Right renal cortex interstitium (tissue), 3 donors: ENCODE results near the gene DNM3. TPM values are rescaled to one million over a fixed set of nuclear protein-coding genes. Genes with fewer than 3 reads are reported as not detected.
"Not testable (repeated sequence)": the region's sequence is repeated elsewhere in the genome, so short reads cannot be mapped to it uniquely, and the experiment has no call there.

Experiments used
- DNase-seq, 3 donors: peaks; one replicate each; pipeline ENCODE4 v3.0.0-alpha.2; 2013; ENCODE audit warnings: low read depth in 3 of 3, low spot score in 2 of 3
- polyA plus RNA-seq, 3 donors: library from polyadenylated mRNA; unstranded; fragments of 120-200 nt; gene quantifications; one replicate each; pipeline ENCODE4 v1.2.1, GENCODE V29; 2013; ENCODE audit not compliant: insufficient read length in 3 of 3

Gene DNM3
- polyA plus RNA-seq, 3 donors: 4.5 to 5.4 (median 5.4) TPM

DNA sequence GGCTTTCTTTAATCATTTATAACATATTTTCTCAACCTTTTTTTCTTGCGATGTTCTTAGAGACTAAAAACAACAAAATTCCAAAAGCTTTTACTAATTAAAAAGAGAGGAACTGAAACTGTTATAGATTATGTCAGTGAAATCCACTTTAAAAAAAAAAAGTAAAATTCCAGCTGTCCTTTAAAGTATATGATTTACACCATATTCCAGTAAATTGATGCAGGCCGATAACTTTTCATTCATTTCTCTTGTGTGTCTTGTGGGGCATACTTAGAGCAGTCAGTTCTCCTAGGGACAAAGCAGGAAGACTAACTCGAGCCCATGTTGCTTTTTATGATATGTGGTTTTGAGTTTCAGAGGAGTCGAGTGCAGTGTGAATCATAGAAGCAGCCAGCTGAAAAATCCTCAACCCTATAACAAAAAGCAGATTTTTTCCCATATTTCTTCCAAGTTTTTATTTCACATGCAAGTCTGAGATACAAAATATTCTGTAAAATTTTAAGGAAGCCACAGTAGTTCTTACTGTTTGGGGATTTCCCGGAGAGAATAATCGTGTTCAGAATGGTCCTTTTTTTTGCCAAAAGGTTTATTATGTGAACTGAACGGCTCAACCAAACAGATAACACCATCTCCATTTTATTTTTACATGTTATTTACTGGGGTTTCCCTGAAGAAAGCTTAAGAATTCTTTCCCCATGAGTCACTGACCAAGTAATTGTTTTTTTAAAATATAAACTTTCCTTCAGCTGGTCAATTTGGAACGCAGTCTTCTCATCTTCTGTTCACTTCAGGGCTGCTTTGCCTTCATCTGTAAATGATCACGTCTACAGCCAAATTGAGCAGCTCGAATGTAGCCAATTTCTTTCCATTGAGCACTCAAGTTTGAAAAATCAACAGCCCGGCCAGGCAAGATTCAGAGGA lies 502.2 kb downstream of the DNM3 start:
- no peak for DNase-seq

DNA sequence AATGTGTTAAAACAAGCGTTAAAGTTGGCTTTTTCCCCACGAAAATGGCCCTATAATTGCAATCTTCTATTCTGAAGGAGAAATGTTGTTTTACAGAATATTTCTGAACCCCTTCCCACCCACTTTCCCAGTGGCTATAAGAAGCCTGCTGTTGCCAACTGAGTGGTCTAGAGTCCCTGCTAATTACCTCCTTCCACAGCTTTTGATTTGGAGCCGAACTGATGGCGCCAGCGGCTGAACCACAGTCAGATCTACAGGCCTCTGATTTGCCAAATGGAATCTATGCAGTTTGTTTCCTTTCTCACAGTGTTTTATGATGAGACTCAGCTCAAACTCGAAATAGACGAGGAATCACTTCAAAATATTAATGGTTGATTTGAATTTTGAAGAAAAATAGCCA lies 503.1 kb downstream of the DNM3 start:
- no peak for DNase-seq

DNA sequence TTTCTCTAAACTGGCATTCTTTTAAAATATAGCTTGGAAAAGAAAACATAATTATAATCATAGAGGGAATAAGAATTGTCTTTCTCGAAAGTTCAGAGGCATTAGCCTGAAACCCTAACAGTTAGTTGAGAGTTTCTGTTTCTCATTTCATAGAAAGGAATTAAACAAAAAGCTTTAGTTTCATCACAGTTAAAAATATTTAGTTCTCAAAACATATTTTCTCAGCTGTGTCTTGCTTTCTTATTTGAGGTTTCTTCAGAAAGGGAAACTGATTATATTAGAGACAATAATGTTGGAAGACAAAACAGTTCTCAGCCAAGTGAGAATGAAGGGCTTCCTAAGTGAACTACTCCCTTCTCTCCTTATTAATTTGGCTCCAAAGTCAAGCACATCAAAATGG lies 503.8 kb downstream of the DNM3 start:
- DNase-seq: no peak

DNA sequence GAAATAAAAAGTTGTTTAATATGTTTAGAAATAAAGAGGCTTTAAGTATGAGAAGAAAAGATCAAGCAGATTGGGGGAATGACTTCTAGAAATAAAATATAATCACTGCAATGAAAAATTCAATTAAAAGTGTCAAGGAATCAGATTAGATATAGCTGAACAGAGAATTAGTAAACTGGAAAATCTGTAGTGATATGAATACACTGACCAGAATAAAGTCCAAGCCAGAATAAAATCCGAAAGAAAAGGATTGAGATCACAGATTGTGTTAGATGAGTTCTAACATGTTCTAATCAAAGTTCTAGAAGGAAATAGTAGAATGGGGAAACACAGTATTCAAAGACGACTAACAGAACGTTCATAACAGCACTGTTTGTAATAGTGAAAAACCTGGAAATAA lies 506.1 kb downstream of the DNM3 start:
- no peak for DNase-seq

DNA sequence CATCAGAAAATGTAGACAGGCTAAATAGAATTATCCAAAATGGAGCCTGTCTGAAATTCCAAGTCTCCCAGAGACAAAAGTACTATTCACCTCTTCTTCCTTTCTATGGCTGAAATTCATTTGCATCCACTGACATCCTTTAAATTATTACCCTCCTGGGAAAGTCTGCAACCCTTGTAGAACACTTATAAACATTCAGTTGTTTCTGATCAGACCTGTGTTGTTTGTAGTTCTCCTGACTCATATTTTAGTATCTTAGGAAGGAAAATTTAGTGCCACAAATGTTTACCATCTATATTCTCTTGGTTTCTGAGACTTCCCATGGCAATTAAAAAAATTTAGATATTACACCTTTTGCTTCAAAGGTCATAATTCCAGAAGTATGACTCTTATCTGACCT lies 509.6 kb downstream of the DNM3 start:
- DNase-seq: no peak

DNA sequence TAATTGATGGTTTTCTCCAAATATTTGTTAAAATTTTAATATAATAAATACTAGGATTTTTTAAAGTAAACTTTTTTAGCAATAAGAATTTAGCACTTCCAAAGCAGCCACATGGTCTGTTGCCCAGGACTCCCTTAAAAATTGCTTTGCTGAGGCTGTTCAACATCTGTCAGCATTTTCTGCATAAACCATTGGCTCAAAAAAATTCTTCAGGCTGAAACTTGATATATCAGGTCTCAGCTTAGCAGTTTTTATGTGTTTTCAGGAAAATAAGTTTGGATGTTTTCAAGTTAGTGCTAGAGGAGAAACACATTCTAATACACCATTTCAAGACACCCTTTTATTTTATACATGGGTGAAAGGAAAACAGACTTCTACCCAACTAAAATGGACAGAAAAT lies 510.0 kb downstream of the DNM3 start:
- DNase-seq: peak in 2 of 3 donors; percentile 47 to 61

DNA sequence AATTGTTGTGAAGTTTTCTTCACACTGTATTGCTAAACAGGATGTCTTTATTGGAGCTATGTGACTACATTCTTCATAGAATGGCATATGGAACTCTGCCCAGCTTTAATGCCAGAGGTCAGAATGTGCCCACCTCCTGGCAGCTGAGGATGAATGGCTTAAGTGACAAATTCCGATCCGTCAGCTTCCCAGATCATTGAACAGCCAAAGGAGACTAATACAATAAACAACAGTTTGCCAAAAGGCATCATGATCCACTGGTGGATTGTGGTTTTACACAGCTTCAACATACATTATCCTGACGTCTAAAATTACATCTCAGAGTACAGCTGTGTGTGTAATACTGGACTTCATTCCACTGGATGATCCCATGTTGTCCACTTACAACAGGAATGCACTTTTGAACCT lies 510.5 kb downstream of the DNM3 start:
- peak in 1 of 3 donors; percentile 43 for DNase-seq

DNA sequence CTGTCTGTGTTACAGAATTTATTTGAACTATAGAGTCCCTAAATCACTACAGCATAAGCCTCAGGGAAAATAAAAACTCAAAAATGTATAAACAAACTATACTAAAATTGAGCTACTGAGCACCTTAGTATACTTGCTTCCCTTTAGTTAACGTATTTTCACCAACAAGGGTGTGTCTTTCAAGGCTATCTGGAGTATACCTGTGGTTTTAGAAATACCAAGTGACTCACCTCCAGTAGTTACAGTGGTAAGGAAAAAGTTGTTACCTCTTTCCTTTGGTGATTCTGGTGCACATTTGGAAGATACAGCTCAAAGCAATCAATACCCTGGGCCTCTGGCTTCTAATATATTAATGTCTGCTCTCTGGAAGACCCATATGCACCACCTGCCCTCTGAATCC lies 511.1 kb downstream of the DNM3 start:
- no peak for DNase-seq

DNA sequence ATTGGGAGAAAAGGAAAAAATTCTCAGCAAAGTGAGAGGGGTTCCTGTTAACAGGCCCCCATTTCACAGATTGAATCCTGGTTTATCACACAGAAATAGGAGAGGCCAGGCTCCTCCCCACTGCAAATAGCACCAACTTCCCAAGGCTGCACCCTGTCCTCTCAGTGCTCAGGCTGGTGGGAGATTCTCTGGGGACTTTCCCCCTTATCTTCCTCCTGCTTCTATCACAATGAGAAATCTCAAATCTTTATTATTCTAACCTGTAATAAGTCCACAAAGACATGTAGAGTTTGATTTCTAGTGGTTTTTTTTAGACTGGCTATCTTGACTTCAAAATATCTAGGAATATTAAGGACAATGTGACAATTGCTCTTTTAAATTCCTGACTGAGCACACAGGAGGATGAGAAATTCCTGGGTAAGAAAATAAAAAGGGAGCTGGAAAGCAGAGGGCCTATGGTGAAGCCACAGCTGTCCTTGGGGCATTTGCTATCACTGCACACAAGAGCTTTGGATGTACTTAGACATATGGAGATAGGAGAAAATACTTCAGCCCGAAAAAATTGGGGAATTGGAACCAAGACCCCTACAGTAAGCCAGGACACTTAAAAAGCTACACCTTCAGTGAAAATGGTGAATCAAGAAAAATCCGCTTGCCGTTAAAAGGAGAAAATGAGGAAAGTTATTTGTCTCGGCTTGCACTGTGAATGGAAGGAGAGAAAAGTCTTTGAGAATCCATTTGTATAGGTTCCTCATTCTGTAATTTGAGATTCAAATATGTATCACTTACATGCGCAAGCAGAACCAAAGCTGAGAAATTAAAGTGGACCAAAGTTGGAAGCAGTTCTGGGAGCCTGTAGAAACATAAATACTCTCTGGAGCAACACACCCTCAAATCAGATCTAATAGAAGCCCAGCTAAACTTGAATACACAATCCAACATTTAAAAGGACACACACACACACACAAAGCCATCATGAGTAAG lies 513.3 kb downstream of the DNM3 start:
- no peak for DNase-seq

DNA sequence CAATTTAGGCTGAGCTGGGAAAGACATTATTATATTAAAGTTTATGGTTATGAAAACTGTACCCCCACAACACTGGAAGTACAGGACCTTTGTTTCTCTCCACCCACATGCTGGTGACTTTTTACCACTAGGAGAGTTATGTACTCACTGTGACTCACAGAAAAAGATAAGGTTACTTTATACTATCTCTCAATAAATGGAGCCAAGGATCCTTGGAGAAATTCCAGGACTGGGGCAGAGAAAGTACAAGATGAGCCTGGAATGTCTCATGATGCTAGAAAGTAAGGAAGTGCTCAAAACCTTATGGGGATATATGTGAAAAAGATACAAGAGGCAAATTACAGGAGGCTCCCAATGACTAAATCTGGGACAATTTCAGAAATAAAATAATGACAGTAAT lies 515.3 kb downstream of the DNM3 start:
- no peak for DNase-seq

DNA sequence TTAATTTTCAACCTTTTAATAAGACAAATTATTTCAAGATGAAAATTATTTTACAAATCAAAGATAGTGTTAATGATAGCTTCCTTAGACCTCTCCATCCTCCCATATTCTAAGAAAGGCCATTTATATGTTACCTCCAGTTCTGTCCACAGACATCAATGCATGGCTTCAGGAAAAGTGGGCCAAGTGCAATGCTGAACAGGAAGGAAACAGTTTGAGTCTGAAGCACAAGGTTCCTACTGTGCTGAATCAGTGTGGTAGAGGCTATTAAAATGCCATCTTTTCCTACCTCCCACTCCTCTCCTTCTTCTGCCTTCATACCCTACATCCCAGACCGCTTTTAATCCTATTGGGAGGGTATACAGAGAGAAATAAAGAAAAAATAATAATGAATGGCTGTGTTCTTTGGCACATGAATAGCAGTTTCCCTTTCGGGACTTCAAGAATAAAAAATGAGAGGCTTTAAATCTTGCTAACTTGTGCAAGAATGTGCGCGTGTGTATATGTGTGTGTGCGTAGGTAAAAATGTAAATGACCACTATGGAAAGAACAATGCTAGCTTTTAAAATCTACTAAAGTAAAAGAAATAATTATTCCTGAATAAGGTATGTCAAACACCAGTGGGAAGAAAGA lies 516.6 kb downstream of the DNM3 start:
- no peak for DNase-seq

DNA sequence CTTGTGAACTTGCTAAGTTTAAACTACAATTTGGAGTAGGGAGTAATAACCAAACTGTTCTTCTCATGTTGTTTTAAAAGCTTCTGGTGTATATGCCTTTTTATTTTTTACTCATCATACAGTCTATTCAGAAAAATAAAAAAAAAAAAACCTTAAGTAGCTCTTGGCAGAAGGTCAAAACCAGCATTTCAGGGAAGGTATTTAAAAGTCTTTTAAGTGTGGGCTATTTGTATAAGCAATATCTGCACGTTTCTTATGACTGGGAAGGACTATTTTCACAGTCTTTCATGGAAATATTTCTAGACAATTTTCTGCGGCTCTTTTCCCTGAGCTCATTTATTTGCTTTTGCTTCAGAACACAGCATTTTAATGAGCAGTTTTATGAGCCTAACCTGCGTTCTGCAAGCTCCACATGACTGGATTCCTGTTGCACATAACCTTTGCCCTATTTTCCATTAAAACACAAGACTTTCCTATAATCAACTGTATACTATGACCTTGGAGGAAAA lies 518.2 kb downstream of the DNM3 start:
- DNase-seq: no peak

DNA sequence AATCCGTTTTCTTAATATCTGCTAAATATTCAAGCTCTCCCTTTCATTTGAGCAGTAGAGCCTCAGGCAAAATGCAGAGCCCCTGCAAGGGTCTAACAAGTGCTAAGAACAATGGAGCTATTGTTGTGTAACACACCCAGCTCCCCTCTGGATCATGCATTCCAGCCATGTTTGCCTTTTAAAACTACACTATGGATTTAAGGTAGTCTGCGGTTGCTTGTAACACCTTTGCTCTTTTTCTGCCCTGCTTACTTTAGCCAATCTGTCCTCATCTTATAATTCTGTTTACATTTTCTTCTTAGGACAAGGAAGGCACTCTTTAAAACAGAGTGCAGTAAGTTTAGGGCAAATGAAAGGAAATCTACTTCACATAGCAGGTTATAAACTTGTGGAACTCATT lies 519.2 kb downstream of the DNM3 start:
- DNase-seq: no peak

DNA sequence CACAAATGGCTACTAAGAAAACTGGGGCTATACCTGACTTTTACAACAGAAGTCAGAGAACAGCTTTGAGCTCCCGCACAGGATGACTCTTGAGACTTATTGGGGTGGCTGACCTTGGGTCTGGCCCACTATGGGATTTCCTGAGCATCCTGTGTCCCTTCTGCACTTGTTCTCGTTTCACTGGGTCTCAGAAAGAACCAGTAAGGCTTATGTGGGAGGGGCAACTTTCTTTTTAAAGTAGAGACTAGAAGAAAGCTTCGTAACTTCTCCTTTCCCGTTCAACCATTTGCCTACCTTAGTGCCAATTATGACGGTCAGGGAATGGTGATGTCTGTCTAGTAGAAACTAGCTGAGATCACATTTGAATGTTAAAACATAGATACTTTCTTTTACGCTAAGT lies 519.7 kb downstream of the DNM3 start:
- DNase-seq: no peak

DNA sequence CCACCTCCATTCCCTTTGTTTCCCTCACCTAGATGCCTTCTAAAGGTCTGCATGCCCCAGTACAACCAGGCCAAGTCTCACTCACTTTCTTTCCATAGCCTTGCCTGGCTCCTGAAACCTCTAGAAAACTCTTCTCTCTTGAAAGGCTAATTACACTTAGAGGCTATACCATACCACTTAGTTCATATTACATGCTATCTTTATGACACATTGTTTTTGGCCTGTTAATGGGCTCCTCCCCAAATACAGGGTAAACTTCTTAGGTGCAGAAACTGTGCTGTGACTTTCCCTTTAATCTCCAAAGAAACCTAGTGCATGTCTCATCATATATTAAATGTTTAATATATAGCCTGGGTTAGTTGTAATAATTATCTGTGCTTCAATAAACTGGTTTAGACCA lies 522.6 kb downstream of the DNM3 start:
- no peak for DNase-seq

DNA sequence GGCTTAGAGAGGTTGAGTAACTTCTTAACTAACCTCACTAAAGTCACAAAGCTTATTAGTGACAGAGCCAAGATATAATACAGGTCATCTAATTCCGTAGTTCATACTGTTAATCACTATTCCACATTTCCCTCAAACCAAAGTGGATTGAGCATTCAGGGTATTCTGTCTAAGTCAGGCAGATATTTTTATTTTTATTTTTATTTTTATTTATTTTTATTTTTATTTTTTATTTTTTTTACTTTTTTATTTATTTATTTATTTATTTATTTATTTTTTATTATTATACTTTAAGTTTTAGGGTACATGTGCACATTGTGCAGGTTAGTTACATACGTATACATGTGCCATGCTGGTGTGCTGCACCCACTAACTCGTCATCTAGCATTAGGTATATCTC lies 530.3 kb downstream of the DNM3 start:
- not testable (repeated sequence) for DNase-seq

DNA sequence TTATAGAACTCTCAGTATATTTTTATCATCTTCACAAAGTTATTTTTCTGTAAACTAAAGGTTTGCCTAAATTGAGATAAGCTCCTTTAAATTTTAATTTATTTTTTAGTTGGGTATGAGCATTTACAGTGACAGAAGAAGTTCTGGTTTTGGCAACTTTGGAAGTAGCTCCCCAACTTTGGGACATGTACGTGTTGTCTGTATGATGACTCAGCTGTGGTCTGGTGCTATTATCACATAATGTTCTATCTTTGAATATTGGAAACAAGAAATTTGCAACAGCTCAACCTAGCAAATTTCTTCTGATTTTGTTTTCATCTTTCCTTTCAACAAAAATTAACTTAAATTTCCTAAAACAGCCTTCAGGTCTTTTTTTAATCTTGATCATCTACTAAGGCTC lies 532.6 kb downstream of the DNM3 start:
- no peak for DNase-seq

DNA sequence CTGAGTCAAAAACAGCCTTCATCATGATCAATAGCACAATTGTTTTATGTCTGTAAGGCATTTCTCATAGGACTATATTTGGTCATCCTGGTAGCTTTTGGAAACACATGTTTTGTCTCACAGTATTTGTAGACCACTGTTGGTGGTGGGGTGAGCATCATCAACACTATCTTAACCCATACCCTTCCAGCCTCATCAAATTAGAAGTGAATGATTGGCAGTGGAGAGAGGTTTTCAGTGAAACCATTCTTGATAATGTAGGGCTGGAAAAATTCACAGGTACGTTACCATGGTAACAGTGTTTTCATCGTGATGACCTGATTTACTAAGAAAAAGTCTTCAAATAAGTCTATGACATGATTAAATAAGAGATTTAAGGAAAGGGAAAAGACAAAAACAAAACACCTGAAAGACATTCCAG lies 533.9 kb downstream of the DNM3 start:
- DNase-seq: no peak

DNA sequence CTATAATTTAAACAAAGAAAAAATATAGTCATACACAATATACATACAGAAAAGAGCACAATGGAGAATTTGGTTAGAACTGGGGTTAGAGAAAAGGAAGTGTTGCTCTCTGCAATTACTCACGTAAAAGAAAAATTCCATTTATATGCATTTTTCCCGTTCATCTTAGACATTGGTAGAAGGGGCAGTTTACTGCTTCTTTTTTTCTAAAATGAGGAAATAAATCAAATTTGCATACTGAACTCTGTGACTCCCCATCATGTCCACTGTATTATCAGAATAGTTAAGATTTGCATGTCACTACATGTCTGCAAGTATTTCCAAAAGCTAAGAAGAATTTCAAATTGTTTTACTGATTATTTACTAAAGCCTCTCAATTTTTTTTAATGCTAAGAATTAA lies 535.1 kb downstream of the DNM3 start:
- DNase-seq: no peak

DNA sequence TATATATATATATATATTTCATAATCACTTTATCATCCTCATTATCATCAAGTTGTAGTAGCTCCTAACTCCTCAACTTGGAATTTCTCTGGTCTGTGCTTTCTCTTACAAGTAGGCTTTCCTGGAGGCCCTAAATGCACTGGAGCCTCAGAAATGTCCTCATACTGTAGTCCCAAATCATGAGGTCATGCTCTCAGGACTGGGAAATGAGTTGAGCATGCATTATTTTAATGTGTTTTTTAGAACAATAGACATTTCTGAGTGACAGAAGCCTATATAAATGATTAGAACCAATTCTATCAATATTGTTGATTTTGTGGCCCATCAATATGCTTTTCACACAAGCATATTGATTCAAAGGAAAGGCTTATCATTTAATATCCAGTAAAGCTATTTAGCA lies 536.3 kb downstream of the DNM3 start:
- DNase-seq: no peak
